Renal pelvis (tissue), 4 donors: ENCODE results near the gene WRNIP1. TPM values are rescaled to one million over a fixed set of nuclear protein-coding genes. Genes with fewer than 3 reads are reported as not detected.
"Not testable (repeated sequence)": the region's sequence is repeated elsewhere in the genome, so short reads cannot be mapped to it uniquely, and the experiment has no call there.

Source experiments
- DNase-seq: peaks from one replicate; pipeline ENCODE4 v3.0.0-alpha.2; 2013
- polyA plus RNA-seq, 3 donors: library from polyadenylated mRNA; unstranded; fragments of 120-200 nt; gene quantifications; one replicate each; pipeline ENCODE4 v1.2.1, GENCODE V29; 2013; ENCODE audit not compliant: insufficient read length in 3 of 3

The WRNIP1 gene
- polyA plus RNA-seq, 3 donors, result 51.6 to 58.1 (median 54.0) TPM

- DNase-seq, result not testable (repeated sequence)
These were observed 36.5 kb downstream of the WRNIP1 start for GRCh38 chr6:2801687-2802086.

- DNase-seq, result no peak
These were observed 37.4 kb downstream of the WRNIP1 start for GRCh38 chr6:2802521-2803060.

DNA sequence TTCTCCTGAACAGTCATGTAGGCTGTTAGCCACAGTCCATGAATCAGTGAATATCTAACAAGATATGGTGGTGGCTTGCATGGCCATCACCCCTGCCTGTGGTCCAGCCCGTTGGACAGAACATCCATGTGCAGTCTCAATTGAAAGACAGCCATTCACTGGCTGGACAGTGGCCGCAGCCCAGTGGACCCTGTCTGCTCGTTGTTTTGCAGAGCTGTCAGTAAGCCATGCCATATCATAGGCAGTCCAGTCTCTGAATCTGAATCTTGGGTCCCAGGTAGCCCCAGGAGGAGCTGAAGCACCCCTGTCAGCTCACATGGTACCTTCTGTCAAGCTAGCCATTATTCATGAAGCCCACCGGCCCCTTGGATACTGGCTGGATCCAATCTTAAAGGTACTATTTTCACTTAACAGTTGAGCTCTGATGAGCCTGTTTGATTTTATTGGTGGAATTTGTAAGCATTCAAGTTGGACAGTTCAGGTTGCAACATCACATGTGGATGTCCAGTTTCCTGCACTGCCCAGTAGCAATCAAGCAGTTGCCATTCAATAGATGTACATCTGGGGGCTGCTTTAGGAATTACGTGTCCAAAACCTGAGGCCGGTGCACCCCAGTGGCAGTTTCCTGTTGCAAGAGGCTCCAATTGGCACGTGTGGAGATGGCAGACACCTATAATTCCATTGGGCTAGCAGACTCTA lies 38.7 kb downstream of the WRNIP1 start:
- DNase-seq, result no peak

- DNase-seq, result no peak
These were observed 39.3 kb downstream of the WRNIP1 start for GRCh38 chr6:2804516-2804915.

GRCh38 chr6:2805031-2805430 lies 39.8 kb downstream of the WRNIP1 start:
- DNase-seq, result no peak

GRCh38 chr6:2806644-2807043 lies 41.5 kb downstream of the WRNIP1 start:
- DNase-seq, result no peak

- peak; percentile 60 for DNase-seq
These were observed 42.3 kb downstream of the WRNIP1 start for GRCh38 chr6:2807342-2808090.

GRCh38 chr6:2809015-2809414 lies 43.8 kb downstream of the WRNIP1 start:
- no peak for DNase-seq

- no peak for DNase-seq
These were observed 45.0 kb downstream of the WRNIP1 start for GRCh38 chr6:2810092-2810671.

DNA sequence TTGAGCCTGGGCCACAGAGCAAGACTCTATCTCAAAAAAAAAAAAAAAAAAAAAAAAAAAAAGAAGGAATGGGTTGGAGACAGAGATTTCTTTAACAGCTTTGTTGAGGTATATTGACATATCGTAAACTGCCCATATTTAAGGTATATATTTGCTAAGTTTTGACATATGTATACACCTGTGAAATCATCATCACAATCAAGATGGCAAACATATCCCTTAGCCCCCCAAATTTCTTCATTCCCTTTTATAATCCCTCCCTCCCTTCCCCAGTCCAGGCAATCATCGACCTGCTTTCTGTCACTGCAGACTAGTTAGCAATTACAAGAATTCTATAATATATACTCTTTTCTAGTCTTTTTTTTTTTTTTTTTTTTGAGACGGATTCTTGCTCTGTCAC lies 47.5 kb downstream of the WRNIP1 start:
- DNase-seq, result no peak

GRCh38 chr6:2816158-2816557 lies 51.0 kb downstream of the WRNIP1 start:
- DNase-seq, result no peak

- no peak for DNase-seq
These were observed 52.8 kb downstream of the WRNIP1 start for GRCh38 chr6:2817903-2818443.

GRCh38 chr6:2818593-2818992 lies 53.4 kb downstream of the WRNIP1 start:
- no peak for DNase-seq

- DNase-seq, result no peak
These were observed 53.9 kb downstream of the WRNIP1 start for GRCh38 chr6:2819115-2819514.

DNA sequence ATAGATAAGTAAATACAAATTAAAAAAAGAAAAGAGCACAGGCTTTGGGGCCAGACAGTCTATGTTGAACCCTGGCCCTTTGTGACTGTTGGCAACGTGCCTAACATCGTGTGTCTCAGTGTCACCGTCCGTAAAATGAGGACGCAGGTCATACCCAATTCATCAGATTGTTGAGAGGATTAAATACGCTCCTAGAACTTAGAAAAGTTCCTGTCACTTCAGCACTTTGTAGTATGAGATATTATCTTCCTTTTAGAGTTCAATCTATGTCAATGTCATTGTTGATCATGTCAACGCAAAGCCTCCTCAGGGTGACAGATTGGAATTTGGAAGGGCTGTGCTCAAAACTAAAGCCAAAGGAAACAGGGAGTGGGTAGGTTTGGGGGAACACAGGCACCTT lies 54.8 kb downstream of the WRNIP1 start:
- no peak for DNase-seq

DNA sequence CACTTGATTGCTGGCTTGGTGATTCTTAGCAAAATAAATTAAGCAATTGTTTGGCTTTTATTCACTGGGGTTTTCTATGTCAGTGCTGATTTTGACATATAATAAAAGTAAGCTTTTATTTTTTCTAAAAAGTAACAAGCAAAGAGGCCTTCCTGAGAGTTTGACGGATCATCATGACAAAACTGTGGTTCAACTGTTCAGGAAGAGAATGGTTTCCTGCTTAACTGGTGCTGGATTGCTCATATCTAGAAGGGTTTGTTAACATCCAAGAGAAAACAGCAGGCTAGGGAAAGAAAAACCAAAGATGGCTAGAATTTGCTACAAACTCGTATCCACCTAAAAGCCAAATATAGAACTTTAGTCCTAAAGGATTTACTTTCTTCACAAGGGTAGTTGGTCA lies 55.2 kb downstream of the WRNIP1 start:
- no peak for DNase-seq

DNA sequence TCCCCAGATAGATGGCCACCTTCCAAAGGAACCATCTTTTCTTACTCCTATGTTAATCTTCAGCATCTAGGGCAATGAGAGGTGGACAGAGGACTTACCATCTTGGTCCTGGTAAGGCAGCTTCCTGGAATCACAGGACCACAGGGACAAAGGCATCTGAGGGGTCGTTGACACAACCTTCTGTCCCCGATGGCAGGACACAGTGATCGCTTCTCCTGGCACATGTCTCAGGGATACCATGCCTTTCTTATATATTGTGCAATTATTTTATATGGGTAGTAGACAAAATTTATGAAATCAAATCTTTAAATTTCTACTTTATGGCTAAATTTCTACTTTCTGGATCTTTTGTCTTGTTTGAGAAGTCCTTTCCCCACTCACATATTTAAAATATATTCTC lies 56.4 kb downstream of the WRNIP1 start:
- no peak for DNase-seq

- DNase-seq, result peak; percentile 67
These were observed 58.1 kb downstream of the WRNIP1 start for GRCh38 chr6:2823104-2823850.

- no peak for DNase-seq
These were observed 60.9 kb downstream of the WRNIP1 start for GRCh38 chr6:2826131-2826530.

- no peak for DNase-seq
These were observed 61.9 kb downstream of the WRNIP1 start for GRCh38 chr6:2827142-2827541.

DNA sequence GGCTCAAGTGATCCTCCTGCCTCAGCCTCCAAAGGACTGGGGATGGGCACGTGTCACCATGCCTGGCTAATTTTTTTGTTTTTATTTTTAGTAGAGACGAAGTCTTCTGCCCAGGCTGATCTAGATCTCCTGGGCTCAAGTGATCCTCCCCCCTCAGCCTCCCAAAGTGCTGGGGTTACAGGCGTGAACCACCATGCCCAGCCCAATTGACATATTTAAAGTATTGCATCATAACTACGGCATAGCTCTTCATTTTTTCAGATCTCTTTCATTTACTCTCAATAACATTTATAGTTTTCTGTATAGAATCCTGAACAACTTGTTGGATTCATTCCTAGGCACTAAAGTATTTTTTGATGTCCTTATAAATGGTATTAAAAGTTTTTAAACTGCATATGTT lies 63.4 kb downstream of the WRNIP1 start:
- no peak for DNase-seq

GRCh38 chr6:2829253-2829652 lies 64.1 kb downstream of the WRNIP1 start:
- DNase-seq, result no peak
